Esophagus muscularis mucosa (tissue), 4 donors: ENCODE data around the gene LHX2. TPM values are rescaled to one million over a fixed set of nuclear protein-coding genes. Genes with fewer than 3 reads are reported as not detected.
A peak's percentile ranks its signal among the peaks of the same experiment; 100 is the strongest.

Experiments
- DNase-seq: peaks from one replicate; pipeline ENCODE4 v3.0.0-alpha.2; 2017; ENCODE audit errors: extremely low spot score
- H3K27ac ChIP-seq, 4 donors: fragments of 200-600 bp; sonication (generic); replicated peaks in 1 of 4; 1 replicate in 3 of 4; 2 replicates in 1 of 4; pipeline ENCODE4 v1.5.1; 2016 to 2019; ENCODE audit warnings: mild to moderate bottlenecking in 1 of 4
- H3K27me3 ChIP-seq, 4 donors: fragments of 200-600 bp; sonication (generic); one replicate each; pipeline versions ENCODE4 v1.5.1 to v1.6.0; 2016 to 2019
- H3K36me3 ChIP-seq, 4 donors: fragments of 200-600 bp; sonication (generic); one replicate each; pipeline ENCODE4 v1.5.1; 2016 to 2019
- H3K4me1 ChIP-seq, 4 donors: fragments of 200-600 bp; sonication (generic); one replicate each; pipeline ENCODE4 v1.5.1; 2016 to 2019
- H3K4me3 ChIP-seq, 4 donors: fragments of 200-600 bp; sonication (generic); 1 replicate in 2 of 4; 2 replicates in 2 of 4; pipeline ENCODE4 v1.5.1; 2016 to 2019; ENCODE audit warnings: mild to moderate bottlenecking in 4 of 4, moderate library complexity in 1 of 4
- H3K9me3 ChIP-seq, 4 donors: fragments of 200-600 bp; sonication (generic); 1 replicate in 3 of 4; 2 replicates in 1 of 4; pipeline ENCODE4 v1.5.1; 2016 to 2019
- CTCF ChIP-seq, 3 experiments: fragments of 200-600 bp in 2 of 3; fragments of 450-650 bp in 1 of 3; sonication (generic) in 2 of 3; IDR thresholded peaks; one replicate each; pipeline ENCODE4 v1.5.1; 2017 to 2019; ENCODE audit warnings: antibody characterized with exemption in 3 of 3, mild to moderate bottlenecking in 2 of 3, moderate library complexity in 1 of 3
- EP300 ChIP-seq: sonication (generic); formaldehyde crosslinking; IDR thresholded peaks from one replicate; pipeline ENCODE4 v1.6.1; 2017; ENCODE audit warnings: antibody characterized with exemption
- POLR2A ChIP-seq: fragments of 450-650 bp; IDR thresholded peaks from one replicate; pipeline ENCODE4 v1.6.1; 2017; ENCODE audit warnings: antibody characterized with exemption, moderate library complexity, mild to moderate bottlenecking, low read depth
- POLR2AphosphoS5 ChIP-seq, 2 donors: sonication (generic); formaldehyde crosslinking; IDR thresholded peaks; one replicate each; pipeline ENCODE4 v1.6.1; 2017; ENCODE audit warnings: antibody characterized with exemption in 2 of 2
- WGBS: methylation state at CpG from one replicate; pipeline ENCODE4 v1.1.5; 2018; 5-methylcytosine and 5-hydroxymethylcytosine counted together
- intact Hi-C: fragments of 100-400 bp; cut with DNase I; formaldehyde crosslinking; loops from one replicate; pipeline ENCODE4 v1.15.1; 2023
- total RNA-seq, 4 donors: library from RNA; depleted of rRNA; stranded (reverse); fragments of >200 nt; gene quantifications; one replicate each; pipeline versions ENCODE4 v1.1.0 to v1.2.1, GENCODE V29; 2016

Gene LHX2
- total RNA-seq, 4 donors from 2014 or later, result not detected

- 11% methylated on average over 28 of the region's 29 CpGs for WGBS
- DNase-seq, result no peak
- peaks cover 13 to 100% (median 98%) of the 10 kb centered on the region in 4 donors for H3K27me3 ChIP-seq
- H3K4me1 ChIP-seq, result peaks cover 34 to 66% (median 54%) of the 10 kb centered on the region in 4 donors
- H3K4me3 ChIP-seq, result no peak overlapping the region
- TF ChIP-seq POLR2A (no peak), POLR2AphosphoS5 (IDR thresholded peaks at IDR 0.05) (no peak), EP300 (no peak), CTCF (IDR thresholded peaks at IDR 0.05) (no peak)
- H3K36me3 ChIP-seq, result no peaks in the 10 kb centered on the region
- intact Hi-C loops, result no loop called here
- no peak overlapping the region for H3K27ac ChIP-seq
- H3K9me3 ChIP-seq, result no peaks in the 10 kb centered on the region
Measured at GRCh38 chr9:124009531-124010217, 1.9 kb upstream of the LHX2 start.

GRCh38 chr9:124010303-124010664 lies 1.3 kb upstream of the LHX2 start:
- Histone ChIP-seq H3K27me3 (peaks cover 17 to 100% (median 98%) of the 10 kb centered on the region in 4 donors), H3K4me3 (no peak overlapping the region), H3K36me3 (no peaks in the 10 kb centered on the region), H3K27ac (no peak overlapping the region), H3K4me1 (peaks cover 34 to 72% (median 58%) of the 10 kb centered on the region in 4 donors), H3K9me3 (no peaks in the 10 kb centered on the region)
- intact Hi-C loops, result no loop called here
- no peak for TF ChIP-seq POLR2AphosphoS5 (IDR thresholded peaks at IDR 0.05)
- no peak for DNase-seq
- 18% methylated on average over 9 of the region's 9 CpGs for WGBS

- Histone ChIP-seq H3K4me1 (peaks cover 38 to 77% (median 63%) of the 10 kb centered on the region in 4 donors), H3K27ac (no peak overlapping the region), H3K27me3 (peaks cover 22 to 100% (median 98%) of the 10 kb centered on the region in 4 donors), H3K36me3 (no peaks in the 10 kb centered on the region), H3K9me3 (no peaks in the 10 kb centered on the region), H3K4me3 (peak overlapping the region; percentile 37 to 50 (median 44))
- DNase-seq, result no peak
- intact Hi-C loops, result no loop called here
- TF ChIP-seq POLR2A (no peak), POLR2AphosphoS5 (IDR thresholded peaks at IDR 0.05) (no peak), EP300 (no peak), CTCF (IDR thresholded peaks at IDR 0.05) (no peak)
- 3% methylated on average over 17 of the region's 34 CpGs for WGBS
Measured at GRCh38 chr9:124010665-124011321, 775 bp upstream of the LHX2 start.

- TF ChIP-seq EP300, result no peak
- no peak for DNase-seq
- H3K36me3 ChIP-seq, result no peaks in the 10 kb centered on the region
- H3K4me3 ChIP-seq, result peak overlapping the region; percentile 37 to 50 (median 44)
- peaks cover 39 to 100% (median 98%) of the 10 kb centered on the region in 4 donors for H3K27me3 ChIP-seq
- H3K4me1 ChIP-seq, result peaks cover 55 to 93% (median 81%) of the 10 kb centered on the region in 4 donors
- H3K9me3 ChIP-seq, result no peaks in the 10 kb centered on the region
- 51% methylated on average over 7 of the region's 83 CpGs for WGBS
- intact Hi-C loops, result no loop called here
- no peak overlapping the region for H3K27ac ChIP-seq
Measured at GRCh38 chr9:124012368-124013301, 1.1 kb downstream of the LHX2 start.

GRCh38 chr9:124013309-124014210 lies 2.0 kb downstream of the LHX2 start:
- Histone ChIP-seq H3K36me3 (no peaks in the 10 kb centered on the region), H3K4me3 (peak overlapping the region in 1 of 4 donors; percentile 45), H3K27me3 (peaks cover 38 to 100% (median 98%) of the 10 kb centered on the region in 4 donors), H3K9me3 (no peaks in the 10 kb centered on the region), H3K4me1 (peaks cover 56 to 93% (median 81%) of the 10 kb centered on the region in 4 donors), H3K27ac (no peak overlapping the region)
- no peak for DNase-seq
- intact Hi-C loops, result no loop called here
- WGBS, result 22% methylated on average over 18 of the region's 40 CpGs
- TF ChIP-seq POLR2A (no peak), EP300 (no peak), CTCF (IDR thresholded peaks at IDR 0.05) (no peak), POLR2AphosphoS5 (IDR thresholded peaks at IDR 0.05) (no peak)
